Measurements from ENCODE around the gene PIH1D1. TPM values are rescaled to one million over a fixed set of nuclear protein-coding genes. Genes with fewer than 3 reads are reported as not detected.
A peak's percentile ranks its signal among the peaks of the same experiment; 100 is the strongest.
"Not testable (repeated sequence)": the region's sequence is repeated elsewhere in the genome, so short reads cannot be mapped to it uniquely, and the experiment has no call there.

The PIH1D1 gene
- total RNA-seq, 1 donor from 2014 or later = 56.4 TPM

DNA sequence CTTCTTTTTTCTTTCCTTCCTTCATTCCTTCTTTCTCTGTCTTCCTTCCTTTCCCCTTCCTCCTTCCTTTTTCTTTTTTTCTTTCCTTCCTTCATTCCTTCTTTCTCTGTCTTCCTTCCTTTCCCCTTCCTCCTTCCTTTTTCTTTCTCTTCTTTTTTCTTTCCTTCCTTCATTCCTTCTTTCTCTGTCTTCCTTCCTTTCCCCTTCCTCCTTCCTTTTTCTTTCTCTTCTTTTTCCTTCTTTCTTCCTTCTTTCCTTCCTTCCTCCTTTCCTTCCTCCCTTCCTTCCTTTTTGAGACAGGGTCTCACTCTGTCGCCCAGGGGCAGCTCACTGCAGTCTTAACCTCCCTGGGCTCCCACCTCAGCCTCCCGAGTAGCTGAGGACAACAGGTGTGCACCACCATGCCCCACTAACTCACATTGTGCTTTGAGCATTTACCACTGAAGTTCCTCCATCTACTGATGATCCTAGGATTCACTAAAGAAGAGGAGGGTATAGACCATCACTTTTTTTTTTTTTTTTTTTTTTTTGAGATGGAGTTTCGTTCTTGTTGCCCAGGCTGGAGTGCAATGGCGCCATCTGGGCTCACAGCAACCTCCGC lies 7.4 kb downstream of the PIH1D1 start:
- not testable (repeated sequence) for H3K4me3 ChIP-seq (ENCODE audit: low read length in 3 of 3); H3K9ac ChIP-seq (ENCODE audit: low read depth in 1 of 3, low read length in 3 of 3); H3K9me3 ChIP-seq (ENCODE audit: control insufficient read depth in 3 of 3, low read length in 3 of 3); H3K27ac ChIP-seq (ENCODE audit: low read depth, low read length)
- Histone ChIP-seq H3K36me3 (ENCODE audit: control insufficient read depth in 3 of 3, insufficient read depth in 3 of 3, low read length in 3 of 3) (peaks cover 8 to 19% (median 18%) of the 10 kb centered on the region in 3 donors), H3K4me1 (ENCODE audit: control insufficient read depth in 3 of 3, insufficient read depth in 3 of 3, low read length in 3 of 3) (peaks cover 6 to 18% (median 13%) of the 10 kb centered on the region in 3 donors), H3K27me3 (ENCODE audit: control insufficient read depth in 3 of 3, insufficient read depth in 3 of 3, low read length in 3 of 3) (peaks cover 27 to 28% (median 28%) of the 10 kb centered on the region in 3 donors)

DNA sequence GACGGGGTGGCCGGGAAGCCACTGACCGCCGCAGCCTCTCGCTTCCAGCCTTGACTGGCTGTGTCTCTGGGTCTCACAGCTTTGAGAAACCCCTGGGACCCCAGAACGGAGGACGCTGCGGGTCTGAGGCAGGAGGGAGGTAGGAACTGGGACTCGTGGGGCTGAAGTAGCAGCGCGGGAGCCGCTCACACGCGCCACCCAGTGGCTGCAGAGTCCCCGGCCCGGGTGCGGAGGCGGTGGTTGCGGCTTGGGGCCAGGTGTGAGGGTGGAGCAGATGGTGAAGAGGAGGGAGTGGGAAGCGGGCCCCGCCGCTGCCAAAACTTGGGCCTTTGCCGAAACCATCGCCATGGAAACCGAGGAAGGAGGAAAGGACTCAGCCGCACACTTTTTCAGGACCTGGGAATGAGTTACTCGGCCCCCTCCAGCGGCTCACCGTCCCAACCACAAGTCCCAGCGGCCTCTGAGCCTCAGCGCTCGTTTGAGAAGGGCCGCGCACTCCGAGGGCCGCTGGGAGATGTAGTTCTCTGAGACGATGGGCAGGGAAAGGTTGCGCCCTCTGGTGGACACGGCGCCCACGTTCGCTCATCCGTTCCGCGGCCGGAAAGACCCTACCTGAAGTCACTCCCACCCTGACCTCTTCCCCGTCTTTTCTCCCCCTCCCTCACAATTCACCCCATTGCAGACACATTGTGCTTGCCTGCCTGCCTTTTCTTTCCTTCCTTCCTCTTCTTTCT lies 8.1 kb downstream of the PIH1D1 start:
- Histone ChIP-seq H3K9me3 (ENCODE audit: control insufficient read depth in 3 of 3, low read length in 3 of 3) (no peaks in the 10 kb centered on the region), H3K9ac (ENCODE audit: low read depth in 1 of 3, low read length in 3 of 3) (peak overlapping the region; percentile 38 to 70 (median 51)), H3K27ac (ENCODE audit: low read depth, low read length) (peak overlapping the region; percentile 69), H3K36me3 (ENCODE audit: control insufficient read depth in 3 of 3, insufficient read depth in 3 of 3, low read length in 3 of 3) (peaks cover 6 to 17% (median 13%) of the 10 kb centered on the region in 3 donors), H3K4me3 (ENCODE audit: low read length in 3 of 3) (peak overlapping the region; percentile 61 to 77 (median 70)), H3K27me3 (ENCODE audit: control insufficient read depth in 3 of 3, insufficient read depth in 3 of 3, low read length in 3 of 3) (peaks cover 33 to 35% (median 34%) of the 10 kb centered on the region in 3 donors), H3K4me1 (ENCODE audit: control insufficient read depth in 3 of 3, insufficient read depth in 3 of 3, low read length in 3 of 3) (peaks cover 4 to 16% (median 11%) of the 10 kb centered on the region in 3 donors)

- Histone ChIP-seq H3K9ac (ENCODE audit: low read depth in 1 of 3, low read length in 3 of 3) (peak overlapping the region in 2 of 3 donors; percentile 38 to 70), H3K4me1 (ENCODE audit: control insufficient read depth in 3 of 3, insufficient read depth in 3 of 3, low read length in 3 of 3) (peaks cover 4 to 16% (median 11%) of the 10 kb centered on the region in 3 donors), H3K4me3 (ENCODE audit: low read length in 3 of 3) (peak overlapping the region; percentile 61 to 77 (median 70)), H3K36me3 (ENCODE audit: control insufficient read depth in 3 of 3, insufficient read depth in 3 of 3, low read length in 3 of 3) (peaks cover 6 to 11% (median 8%) of the 10 kb centered on the region in 3 donors), H3K9me3 (ENCODE audit: control insufficient read depth in 3 of 3, low read length in 3 of 3) (no peaks in the 10 kb centered on the region), H3K27ac (ENCODE audit: low read depth, low read length) (peak overlapping the region; percentile 69), H3K27me3 (ENCODE audit: control insufficient read depth in 3 of 3, insufficient read depth in 3 of 3, low read length in 3 of 3) (peaks cover 40 to 42% (median 41%) of the 10 kb centered on the region in 3 donors)
Observed at GRCh38 chr19:49442771-49443365, 8.7 kb downstream of the PIH1D1 start.

DNA sequence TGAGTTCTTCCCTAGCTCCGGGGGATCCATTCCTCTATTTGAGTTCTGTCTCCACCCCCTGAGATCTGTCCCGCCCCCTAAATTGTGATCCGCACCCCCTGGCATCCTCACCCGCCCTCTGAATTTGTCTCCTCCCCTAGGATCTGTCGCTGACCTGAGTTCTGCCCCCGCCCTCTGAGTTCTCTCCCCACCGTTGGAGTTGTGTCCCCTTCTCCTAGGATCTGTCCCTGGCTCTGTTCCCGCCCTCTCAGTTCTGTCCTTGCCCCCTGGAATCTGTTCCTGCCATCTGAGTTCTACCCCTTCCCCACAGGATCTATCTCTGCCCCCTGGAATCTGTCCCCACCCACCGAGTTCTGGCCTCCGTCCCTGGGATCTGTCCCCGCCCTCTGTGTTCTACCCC lies 9.3 kb downstream of the PIH1D1 start:
- Histone ChIP-seq H3K27me3 (ENCODE audit: control insufficient read depth in 3 of 3, insufficient read depth in 3 of 3, low read length in 3 of 3) (peaks cover 45 to 47% (median 46%) of the 10 kb centered on the region in 3 donors), H3K27ac (ENCODE audit: low read depth, low read length) (peak overlapping the region; percentile 55)

DNA sequence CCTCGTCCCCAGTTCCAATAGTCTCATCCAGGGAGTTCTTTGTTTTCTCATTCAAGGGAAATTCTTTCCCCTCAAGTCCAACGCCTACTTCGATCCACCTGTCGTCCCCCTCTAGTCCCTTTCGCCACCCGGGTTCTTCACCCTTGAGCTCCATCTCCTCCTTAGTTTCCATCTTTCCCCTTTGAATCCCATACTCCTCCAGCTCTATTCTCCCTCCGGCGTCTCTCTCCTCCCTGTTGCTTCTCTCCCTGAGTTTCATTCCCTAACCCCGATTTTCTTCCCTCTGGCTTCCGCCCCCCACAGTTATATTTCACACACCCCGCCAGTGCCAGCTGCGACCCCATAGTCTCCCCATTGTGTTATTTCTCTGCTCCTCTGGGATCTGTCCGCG lies 9.7 kb downstream of the PIH1D1 start:
- H3K27ac ChIP-seq (ENCODE audit: low read depth, low read length) = peak overlapping the region; percentile 55
- peak overlapping the region in 1 of 3 donors; percentile 40 for H3K9ac ChIP-seq (ENCODE audit: low read depth in 1 of 3, low read length in 3 of 3)
- H3K4me3 ChIP-seq (ENCODE audit: low read length in 3 of 3) = peak overlapping the region in 1 of 3 donors; percentile 55
- H3K27me3 ChIP-seq (ENCODE audit: control insufficient read depth in 3 of 3, insufficient read depth in 3 of 3, low read length in 3 of 3) = peaks cover 48 to 49% (median 48%) of the 10 kb centered on the region in 3 donors
- H3K36me3 ChIP-seq (ENCODE audit: control insufficient read depth in 3 of 3, insufficient read depth in 3 of 3, low read length in 3 of 3) = peaks cover 5% of the 10 kb centered on the region in 3 donors
- no peaks in the 10 kb centered on the region for H3K9me3 ChIP-seq (ENCODE audit: control insufficient read depth in 3 of 3, low read length in 3 of 3)
- peaks cover 4 to 16% (median 8%) of the 10 kb centered on the region in 3 donors for H3K4me1 ChIP-seq (ENCODE audit: control insufficient read depth in 3 of 3, insufficient read depth in 3 of 3, low read length in 3 of 3)

More for the DNA sequence above, 9.3 kb downstream of the PIH1D1 start:
- H3K4me1 ChIP-seq (ENCODE audit: control insufficient read depth in 3 of 3, insufficient read depth in 3 of 3, low read length in 3 of 3) = peaks cover 4 to 16% (median 8%) of the 10 kb centered on the region in 3 donors
- peak overlapping the region in 1 of 3 donors; percentile 55 for H3K4me3 ChIP-seq (ENCODE audit: low read length in 3 of 3)
- H3K9me3 ChIP-seq (ENCODE audit: control insufficient read depth in 3 of 3, low read length in 3 of 3) = no peaks in the 10 kb centered on the region
- H3K36me3 ChIP-seq (ENCODE audit: control insufficient read depth in 3 of 3, insufficient read depth in 3 of 3, low read length in 3 of 3) = peaks cover 6 to 8% (median 8%) of the 10 kb centered on the region in 3 donors
- H3K9ac ChIP-seq (ENCODE audit: low read depth in 1 of 3, low read length in 3 of 3) = peak overlapping the region in 1 of 3 donors; percentile 40

DNA sequence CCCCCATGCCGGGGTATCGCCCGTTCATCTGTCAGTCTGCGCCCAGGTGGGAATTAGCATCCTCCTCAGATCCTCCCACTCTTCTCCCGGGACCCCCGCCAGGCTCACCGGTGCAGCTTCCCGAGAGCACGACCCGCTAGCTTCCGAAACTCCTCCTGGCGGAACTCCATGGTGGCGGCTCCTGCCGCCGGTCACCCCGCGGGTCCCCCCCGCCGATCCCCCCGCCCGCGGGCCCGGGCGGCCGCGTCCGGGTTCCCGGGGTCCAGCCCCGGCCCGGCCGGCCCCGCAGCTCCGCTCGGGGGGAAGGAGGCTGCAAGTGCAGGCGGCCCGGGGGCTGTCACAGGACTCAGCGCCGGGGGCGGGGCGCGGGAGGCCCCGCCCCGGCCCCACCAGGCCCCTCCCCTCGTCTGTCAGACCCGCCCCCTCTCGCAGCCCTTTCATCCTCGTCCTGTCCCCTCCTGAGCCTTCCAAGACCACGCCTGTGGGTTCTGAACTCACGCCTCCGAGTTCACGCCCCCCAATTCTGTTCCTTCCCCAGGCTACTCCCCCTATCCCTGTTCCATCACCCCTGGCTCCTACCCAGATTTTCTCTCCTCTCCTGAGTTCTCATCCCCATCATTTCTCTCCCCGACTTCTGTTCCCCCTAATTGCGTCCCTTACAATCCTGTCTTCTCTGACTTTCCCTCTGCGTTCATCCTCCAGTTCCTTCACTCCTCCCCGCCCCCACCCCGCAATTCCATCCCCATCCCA lies 10.2 kb downstream of the PIH1D1 start, which contains the start of gene SLC17A7:
SLC17A7 (minus strand) TSS at position 318 of the 750 bp plus-strand sequence; CDS start at position 170, 148 bp downstream.
- H3K4me1 ChIP-seq (ENCODE audit: control insufficient read depth in 3 of 3, insufficient read depth in 3 of 3, low read length in 3 of 3) = peaks cover 4 to 18% (median 8%) of the 10 kb centered on the region in 3 donors
- peaks cover 54% of the 10 kb centered on the region in 3 donors for H3K27me3 ChIP-seq (ENCODE audit: control insufficient read depth in 3 of 3, insufficient read depth in 3 of 3, low read length in 3 of 3)
- H3K9me3 ChIP-seq (ENCODE audit: control insufficient read depth in 3 of 3, low read length in 3 of 3) = no peaks in the 10 kb centered on the region
- H3K4me3 ChIP-seq (ENCODE audit: low read length in 3 of 3) = peak within 1 kb of the TSS; percentile 36 to 59 (median 58)
- peak within 1 kb of the TSS; percentile 55 for H3K27ac ChIP-seq (ENCODE audit: low read depth, low read length)
- no peaks in the 10 kb centered on the region for H3K36me3 ChIP-seq (ENCODE audit: control insufficient read depth in 3 of 3, insufficient read depth in 3 of 3, low read length in 3 of 3)
- H3K9ac ChIP-seq (ENCODE audit: low read depth in 1 of 3, low read length in 3 of 3) = peak within 1 kb of the TSS in 1 of 3 donors; percentile 60

DNA sequence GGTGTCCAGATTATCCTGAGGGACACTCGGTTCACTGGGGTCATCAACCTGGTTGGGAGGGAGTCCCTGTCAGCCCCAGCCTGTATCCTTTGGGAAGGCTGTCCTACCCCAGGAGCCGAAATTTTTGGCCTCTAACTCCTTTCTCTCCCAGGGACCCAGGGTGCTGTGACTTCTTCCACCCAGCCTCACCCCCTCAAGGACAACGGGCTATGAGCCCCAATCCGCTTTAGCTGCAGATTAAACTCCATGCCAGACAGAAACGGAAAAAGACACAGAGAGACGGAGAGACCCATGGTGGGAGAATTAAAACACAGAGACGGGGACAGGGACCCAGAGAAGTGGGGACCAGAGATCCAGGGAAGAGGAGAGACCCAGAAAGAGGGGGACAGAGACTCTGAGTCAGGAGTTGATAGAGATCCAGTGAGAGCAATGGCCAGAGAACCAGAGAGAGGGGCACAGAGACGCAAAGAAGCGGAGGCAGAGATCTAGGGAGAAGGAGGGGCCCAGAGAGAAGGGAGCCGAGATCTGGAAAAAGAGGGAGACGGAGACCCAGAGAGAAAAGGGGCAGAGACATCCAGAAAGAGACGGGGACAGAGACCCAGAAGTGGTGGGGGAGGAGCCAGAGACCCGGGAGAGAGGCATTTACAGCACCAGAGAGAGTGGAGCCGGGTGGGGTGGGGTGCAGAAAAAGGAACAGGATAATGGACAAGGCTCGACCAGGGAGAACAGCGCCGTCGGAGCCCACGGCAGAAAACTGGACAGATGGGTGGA lies 11.0 kb downstream of the PIH1D1 start:
- Histone ChIP-seq H3K27ac (ENCODE audit: low read depth, low read length) (no peak overlapping the region), H3K9ac (ENCODE audit: low read depth in 1 of 3, low read length in 3 of 3) (peak overlapping the region in 1 of 3 donors; percentile 60), H3K36me3 (ENCODE audit: control insufficient read depth in 3 of 3, insufficient read depth in 3 of 3, low read length in 3 of 3) (no peaks in the 10 kb centered on the region), H3K4me3 (ENCODE audit: low read length in 3 of 3) (peak overlapping the region; percentile 36 to 59 (median 58)), H3K4me1 (ENCODE audit: control insufficient read depth in 3 of 3, insufficient read depth in 3 of 3, low read length in 3 of 3) (peaks cover 4 to 20% (median 8%) of the 10 kb centered on the region in 3 donors), H3K27me3 (ENCODE audit: control insufficient read depth in 3 of 3, insufficient read depth in 3 of 3, low read length in 3 of 3) (peaks cover 60 to 62% (median 61%) of the 10 kb centered on the region in 3 donors), H3K9me3 (ENCODE audit: control insufficient read depth in 3 of 3, low read length in 3 of 3) (no peaks in the 10 kb centered on the region)

DNA sequence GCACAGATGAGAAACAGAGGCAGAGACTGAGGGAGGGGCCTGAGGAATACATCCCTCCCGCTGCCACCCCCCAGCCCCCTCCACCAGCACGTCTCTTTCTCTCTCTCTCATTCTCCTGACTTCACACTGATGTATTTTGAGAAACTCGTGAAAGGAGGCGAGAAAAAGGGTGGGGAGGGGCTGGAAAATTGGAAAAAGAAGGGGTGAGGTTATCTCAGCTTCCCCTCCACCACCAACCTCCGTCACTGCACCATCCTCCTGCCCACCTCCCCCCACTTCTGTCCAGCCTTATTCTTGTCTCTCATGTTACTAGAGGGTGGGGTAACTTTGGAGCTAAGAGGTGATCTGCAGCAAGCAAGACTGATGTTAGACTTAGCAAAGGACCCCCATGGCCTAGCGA lies 11.8 kb downstream of the PIH1D1 start:
- Histone ChIP-seq H3K27ac (ENCODE audit: low read depth, low read length) (no peak overlapping the region), H3K4me1 (ENCODE audit: control insufficient read depth in 3 of 3, insufficient read depth in 3 of 3, low read length in 3 of 3) (peaks cover 4 to 20% (median 8%) of the 10 kb centered on the region in 3 donors), H3K27me3 (ENCODE audit: control insufficient read depth in 3 of 3, insufficient read depth in 3 of 3, low read length in 3 of 3) (peaks cover 67 to 70% (median 69%) of the 10 kb centered on the region in 3 donors), H3K4me3 (ENCODE audit: low read length in 3 of 3) (peak overlapping the region in 1 of 3 donors; percentile 20), H3K9me3 (ENCODE audit: control insufficient read depth in 3 of 3, low read length in 3 of 3) (no peaks in the 10 kb centered on the region), H3K36me3 (ENCODE audit: control insufficient read depth in 3 of 3, insufficient read depth in 3 of 3, low read length in 3 of 3) (no peaks in the 10 kb centered on the region), H3K9ac (ENCODE audit: low read depth in 1 of 3, low read length in 3 of 3) (no peak overlapping the region)
